IgD-negative memory B cell (primary cell): ENCODE results near the gene TP53. TPM values are rescaled to one million over a fixed set of nuclear protein-coding genes. Genes with fewer than 3 reads are reported as not detected.

Experiments used
- H3K27ac Mint-ChIP-seq, 3 donors: one replicate each; pipeline ENCODE4 v1.8.0; 2020 to 2022; ENCODE audit warnings: mild to moderate bottlenecking in 3 of 3, mixed read lengths in 3 of 3, moderate library complexity in 1 of 3
- H3K27me3 Mint-ChIP-seq: one replicate; pipeline ENCODE4 v1.8.0; 2021; ENCODE audit warnings: mixed read lengths
- H3K36me3 Mint-ChIP-seq: one replicate; pipeline ENCODE4 v1.8.0; 2020; ENCODE audit warnings: mild to moderate bottlenecking, mixed read lengths
- H3K4me1 Mint-ChIP-seq, 3 donors: one replicate each; pipeline ENCODE4 v1.8.0; 2020 to 2022; ENCODE audit warnings: mixed read lengths in 3 of 3, mild to moderate bottlenecking in 1 of 3
- H3K4me3 Mint-ChIP-seq, 4 donors: one replicate each; pipeline ENCODE4 v1.8.0; 2020 to 2022; ENCODE audit warnings: mild to moderate bottlenecking in 4 of 4, mixed read lengths in 4 of 4, moderate library complexity in 3 of 4
- H3K9me3 Mint-ChIP-seq, 3 donors: one replicate each; pipeline ENCODE4 v1.8.0; 2020 to 2021; ENCODE audit warnings: mixed read lengths in 3 of 3, mild to moderate bottlenecking in 1 of 3
- polyA plus RNA-seq: library from polyadenylated mRNA; unstranded; fragments of 300-500 nt; fragmentation: Illumina TruSeq; gene quantifications from one replicate; pipeline ENCODE4 v1.2.3, GENCODE V29; 2021

TP53 gene
- 55.0 TPM for polyA plus RNA-seq

GRCh38 chr17:7687072-7687907 is at the start of gene TP53:
Gene TP53, minus strand, starts transcription at chr17:7687490. Its CDS starts 10,896 bp downstream, at chr17:7676594.
- peak within 1 kb of the TSS; percentile 93 to 99 (median 98) for H3K4me3 Mint-ChIP-seq
- H3K36me3 Mint-ChIP-seq, result peaks cover 2% of the 10 kb centered on the region
- H3K27me3 Mint-ChIP-seq, result no peaks in the 10 kb centered on the region
- no peaks in the 10 kb centered on the region for H3K9me3 Mint-ChIP-seq
- peak within 1 kb of the TSS; percentile 98 to 100 (median 99) for H3K27ac Mint-ChIP-seq
- H3K4me1 Mint-ChIP-seq, result peaks cover 18 to 30% (median 29%) of the 10 kb centered on the region in 3 donors

- Mint-ChIP-seq H3K9me3 (no peaks in the 10 kb centered on the region), H3K4me3 (no peak overlapping the region), H3K4me1 (peaks cover 4 to 7% (median 6%) of the 10 kb centered on the region in 3 donors), H3K36me3 (no peaks in the 10 kb centered on the region), H3K27ac (no peak overlapping the region), H3K27me3 (peaks cover 5% of the 10 kb centered on the region)
Observed at GRCh38 chr17:7732981-7733539, 45.8 kb upstream of the TP53 start.

GRCh38 chr17:7729816-7730215 is 42.5 kb upstream of the TP53 start:
- no peaks in the 10 kb centered on the region for H3K9me3 Mint-ChIP-seq
- no peak overlapping the region for H3K27ac Mint-ChIP-seq
- H3K27me3 Mint-ChIP-seq, result peaks cover 8% of the 10 kb centered on the region
- H3K4me3 Mint-ChIP-seq, result no peak overlapping the region
- H3K4me1 Mint-ChIP-seq, result peaks cover 4 to 7% (median 6%) of the 10 kb centered on the region in 3 donors
- H3K36me3 Mint-ChIP-seq, result no peaks in the 10 kb centered on the region

- H3K4me3 Mint-ChIP-seq, result no peak overlapping the region
- H3K27me3 Mint-ChIP-seq, result peaks cover 8% of the 10 kb centered on the region
- no peaks in the 10 kb centered on the region for H3K9me3 Mint-ChIP-seq
- no peaks in the 10 kb centered on the region for H3K36me3 Mint-ChIP-seq
- H3K4me1 Mint-ChIP-seq, result peaks cover 4 to 7% (median 6%) of the 10 kb centered on the region in 3 donors
- H3K27ac Mint-ChIP-seq, result peak overlapping the region in 1 of 3 donors; percentile 51
Observed at GRCh38 chr17:7727886-7728285, 40.6 kb upstream of the TP53 start.

GRCh38 chr17:7721612-7722011 is 34.3 kb upstream of the TP53 start:
- Mint-ChIP-seq H3K36me3 (peaks cover 1% of the 10 kb centered on the region), H3K27me3 (peaks cover 38% of the 10 kb centered on the region), H3K9me3 (no peaks in the 10 kb centered on the region), H3K4me1 (peaks cover 6 to 11% (median 9%) of the 10 kb centered on the region in 3 donors), H3K4me3 (no peak overlapping the region), H3K27ac (no peak overlapping the region)

- H3K9me3 Mint-ChIP-seq, result no peaks in the 10 kb centered on the region
- peaks cover 6 to 13% (median 9%) of the 10 kb centered on the region in 3 donors for H3K4me1 Mint-ChIP-seq
- peaks cover 1% of the 10 kb centered on the region for H3K36me3 Mint-ChIP-seq
- H3K27me3 Mint-ChIP-seq, result peaks cover 50% of the 10 kb centered on the region
- H3K27ac Mint-ChIP-seq, result no peak overlapping the region
- H3K4me3 Mint-ChIP-seq, result no peak overlapping the region
Observed at GRCh38 chr17:7720125-7720524, 32.8 kb upstream of the TP53 start.

GRCh38 chr17:7719661-7720060 is 32.4 kb upstream of the TP53 start:
- peaks cover 6 to 13% (median 9%) of the 10 kb centered on the region in 3 donors for H3K4me1 Mint-ChIP-seq
- no peak overlapping the region for H3K4me3 Mint-ChIP-seq
- no peaks in the 10 kb centered on the region for H3K9me3 Mint-ChIP-seq
- H3K36me3 Mint-ChIP-seq, result peaks cover 1% of the 10 kb centered on the region
- peaks cover 51% of the 10 kb centered on the region for H3K27me3 Mint-ChIP-seq
- no peak overlapping the region for H3K27ac Mint-ChIP-seq

GRCh38 chr17:7717756-7718350 is 30.6 kb upstream of the TP53 start:
- Mint-ChIP-seq H3K36me3 (peaks cover 1% of the 10 kb centered on the region), H3K4me3 (peak overlapping the region in 3 of 4 donors; percentile 57 to 88 (median 76)), H3K9me3 (no peaks in the 10 kb centered on the region), H3K4me1 (peaks cover 6 to 13% (median 13%) of the 10 kb centered on the region in 3 donors), H3K27me3 (peaks cover 55% of the 10 kb centered on the region), H3K27ac (peak overlapping the region in 1 of 3 donors; percentile 47)

- Mint-ChIP-seq H3K27me3 (peaks cover 51% of the 10 kb centered on the region), H3K36me3 (peaks cover 1% of the 10 kb centered on the region), H3K4me1 (peaks cover 6 to 13% (median 13%) of the 10 kb centered on the region in 3 donors), H3K9me3 (no peaks in the 10 kb centered on the region), H3K27ac (peak within 1 kb of the TSS in 1 of 3 donors; percentile 47), H3K4me3 (peak within 1 kb of the TSS; percentile 53 to 94 (median 82))
Observed at GRCh38 chr17:7716901-7717755, 29.8 kb upstream of the TP53 start, which contains the start of gene DNAH2. Gene DNAH2, plus strand, starts transcription at chr17:7717744. Its CDS starts 1,991 bp downstream, at chr17:7719735.

GRCh38 chr17:7715936-7716886 is 28.9 kb upstream of the TP53 start:
- Mint-ChIP-seq H3K27me3 (peaks cover 51% of the 10 kb centered on the region), H3K9me3 (peaks cover 0 to 3% (median 0%) of the 10 kb centered on the region in 3 donors), H3K27ac (no peak overlapping the region), H3K36me3 (peaks cover 1% of the 10 kb centered on the region), H3K4me3 (peak overlapping the region in 2 of 4 donors; percentile 53 to 94), H3K4me1 (peaks cover 6 to 15% (median 13%) of the 10 kb centered on the region in 3 donors)

- Mint-ChIP-seq H3K36me3 (peaks cover 4% of the 10 kb centered on the region), H3K27me3 (peaks cover 51% of the 10 kb centered on the region), H3K27ac (no peak overlapping the region), H3K4me1 (peaks cover 12 to 18% (median 13%) of the 10 kb centered on the region in 3 donors), H3K9me3 (peaks cover 0 to 3% (median 0%) of the 10 kb centered on the region in 3 donors), H3K4me3 (no peak overlapping the region)
Observed at GRCh38 chr17:7714721-7715594, 27.7 kb upstream of the TP53 start.

GRCh38 chr17:7713782-7714181 is 26.5 kb upstream of the TP53 start:
- H3K9me3 Mint-ChIP-seq, result peaks cover 0 to 3% (median 0%) of the 10 kb centered on the region in 3 donors
- H3K4me3 Mint-ChIP-seq, result no peak overlapping the region
- H3K27ac Mint-ChIP-seq, result no peak overlapping the region
- H3K36me3 Mint-ChIP-seq, result peaks cover 4% of the 10 kb centered on the region
- peaks cover 12 to 16% (median 13%) of the 10 kb centered on the region in 3 donors for H3K4me1 Mint-ChIP-seq
- peaks cover 53% of the 10 kb centered on the region for H3K27me3 Mint-ChIP-seq
